ENCODE measurements around the gene MTHFD1L. TPM values are rescaled to one million over a fixed set of nuclear protein-coding genes. Genes with fewer than 3 reads are reported as not detected.
"Not testable (repeated sequence)": the region's sequence is repeated elsewhere in the genome, so short reads cannot be mapped to it uniquely, and the experiment has no call there.

MTHFD1L gene
- total RNA-seq, 1 experiment from 2014 or later = 32.0 TPM

- no peak for DNase-seq (ENCODE audit: low read depth, low spot score)
- in situ Hi-C loops (cut with HindIII; ENCODE audit: low pct_unique_long_range_greater_than_20kb, low sequenced_read_pairs) = no loop called here
These were observed 235.8 kb downstream of the MTHFD1L start for GRCh38 chr6:151101161-151101815.

DNA sequence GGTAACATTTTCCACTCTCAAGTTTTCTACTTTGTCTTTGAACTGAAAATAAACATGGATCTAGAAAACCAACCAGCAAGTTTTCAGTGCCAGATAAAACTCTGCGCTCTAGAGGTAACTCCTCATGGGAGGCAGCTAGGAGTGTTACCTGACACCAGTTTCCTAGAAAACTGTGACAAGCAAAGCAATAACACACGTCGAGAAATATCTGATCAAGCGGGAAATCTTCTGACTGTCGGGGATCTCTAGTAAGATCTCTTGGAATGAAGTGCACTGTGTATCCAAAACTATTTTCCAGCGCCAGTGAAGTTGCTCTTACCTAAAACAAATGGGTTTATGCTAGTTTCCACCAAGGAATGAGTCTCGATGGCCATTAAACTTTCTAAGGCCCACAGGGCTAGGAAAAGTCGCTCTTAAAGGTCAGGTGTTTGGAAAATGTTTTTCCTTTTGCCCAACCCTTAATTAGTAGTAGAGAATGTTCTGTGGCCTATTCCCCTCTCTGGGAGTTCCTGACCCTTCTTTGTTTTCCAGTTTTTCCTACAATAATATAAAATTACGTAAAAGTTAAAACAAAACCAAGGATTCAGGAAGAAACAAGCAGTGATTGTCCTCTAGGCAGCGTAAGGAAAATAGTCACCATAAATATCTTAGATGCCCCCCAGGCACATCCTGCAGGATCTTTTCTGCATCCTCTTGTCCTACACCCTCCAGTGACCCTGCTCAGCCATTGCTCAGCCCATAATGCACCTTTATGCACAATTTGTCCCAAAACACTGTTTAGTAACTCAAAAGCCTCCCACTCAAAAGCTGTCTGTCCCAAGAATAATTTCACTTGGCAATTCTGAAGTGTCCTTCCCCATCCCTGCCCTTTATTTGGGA is 236.6 kb downstream of the MTHFD1L start:
- peak; percentile 90 for DNase-seq (ENCODE audit: low read depth, low spot score)
- in situ Hi-C loops (cut with HindIII; ENCODE audit: low pct_unique_long_range_greater_than_20kb, low sequenced_read_pairs) = no loop called here

DNA sequence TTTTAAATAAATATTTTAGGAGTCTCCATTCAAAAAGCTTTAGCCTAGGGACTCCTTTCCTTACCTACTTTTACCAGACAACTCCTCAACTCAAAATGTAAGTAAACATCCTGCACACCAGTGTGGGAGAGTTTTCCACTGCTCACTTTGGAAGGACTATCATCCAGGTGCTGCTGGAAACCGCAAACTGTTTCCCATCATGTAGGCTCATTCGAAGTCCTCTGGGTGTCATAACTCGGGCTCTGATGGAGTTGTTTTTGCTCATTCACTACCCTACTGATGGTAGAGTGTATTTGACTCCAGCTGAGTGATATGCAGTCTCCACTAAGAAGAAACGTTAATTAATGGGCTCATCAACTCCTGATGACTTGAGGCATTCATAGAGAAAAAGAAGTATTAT is 237.8 kb downstream of the MTHFD1L start:
- no peak for DNase-seq (ENCODE audit: low read depth, low spot score)
- in situ Hi-C loops (cut with HindIII; ENCODE audit: low pct_unique_long_range_greater_than_20kb, low sequenced_read_pairs) = no loop called here

- DNase-seq (ENCODE audit: low read depth, low spot score) = no peak
- in situ Hi-C loops (cut with HindIII; ENCODE audit: low pct_unique_long_range_greater_than_20kb, low sequenced_read_pairs) = no loop called here
These were observed 242.5 kb downstream of the MTHFD1L start for GRCh38 chr6:151107897-151108427.

DNA sequence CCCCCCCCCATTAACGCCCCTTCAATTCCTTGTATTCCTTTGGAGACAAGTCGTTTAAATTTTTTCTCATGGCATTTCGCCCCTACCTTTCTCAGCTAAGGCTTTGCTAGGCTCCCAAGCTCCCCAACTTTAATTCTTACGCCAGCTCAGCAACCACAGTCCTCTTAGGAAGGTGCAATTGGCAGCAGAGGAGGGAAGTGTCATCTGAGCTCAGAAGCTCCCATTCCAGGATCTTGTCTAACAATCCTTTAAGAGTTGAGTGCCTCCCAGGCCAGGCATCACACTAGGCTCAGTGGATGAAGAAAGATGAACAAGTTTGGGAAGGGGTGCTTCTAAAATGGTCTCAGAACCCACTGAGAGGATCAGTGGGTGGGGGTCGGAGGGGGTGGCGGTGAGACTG is 243.0 kb downstream of the MTHFD1L start:
- in situ Hi-C loops (cut with HindIII; ENCODE audit: low pct_unique_long_range_greater_than_20kb, low sequenced_read_pairs) = no loop called here
- no peak for DNase-seq (ENCODE audit: low read depth, low spot score)

- DNase-seq (ENCODE audit: low read depth, low spot score) = no peak
- in situ Hi-C loops (cut with HindIII; ENCODE audit: low pct_unique_long_range_greater_than_20kb, low sequenced_read_pairs) = no loop called here
These were observed 243.9 kb downstream of the MTHFD1L start for GRCh38 chr6:151109361-151109760.

- DNase-seq (ENCODE audit: low read depth, low spot score) = no peak
- in situ Hi-C loops (cut with HindIII; ENCODE audit: low pct_unique_long_range_greater_than_20kb, low sequenced_read_pairs) = no loop called here
These were observed 244.5 kb downstream of the MTHFD1L start for GRCh38 chr6:151109869-151110575.

DNA sequence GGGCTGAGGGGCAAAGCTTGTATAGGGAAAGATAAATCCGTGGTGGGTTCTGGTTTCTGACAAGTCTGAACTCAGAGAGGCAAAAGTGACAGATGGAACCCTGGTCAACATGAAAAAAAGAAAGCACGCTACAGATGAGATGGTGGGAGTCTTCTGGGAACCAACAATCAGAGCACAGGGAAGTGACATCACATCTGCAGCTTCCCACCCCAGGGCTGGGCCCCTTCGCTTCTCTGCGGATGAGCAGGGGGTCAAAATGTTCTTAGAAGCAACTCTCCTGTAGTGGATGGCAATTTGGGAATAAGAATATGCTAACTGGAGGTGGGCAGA is 245.0 kb downstream of the MTHFD1L start:
- DNase-seq (ENCODE audit: low read depth, low spot score) = no peak

DNA sequence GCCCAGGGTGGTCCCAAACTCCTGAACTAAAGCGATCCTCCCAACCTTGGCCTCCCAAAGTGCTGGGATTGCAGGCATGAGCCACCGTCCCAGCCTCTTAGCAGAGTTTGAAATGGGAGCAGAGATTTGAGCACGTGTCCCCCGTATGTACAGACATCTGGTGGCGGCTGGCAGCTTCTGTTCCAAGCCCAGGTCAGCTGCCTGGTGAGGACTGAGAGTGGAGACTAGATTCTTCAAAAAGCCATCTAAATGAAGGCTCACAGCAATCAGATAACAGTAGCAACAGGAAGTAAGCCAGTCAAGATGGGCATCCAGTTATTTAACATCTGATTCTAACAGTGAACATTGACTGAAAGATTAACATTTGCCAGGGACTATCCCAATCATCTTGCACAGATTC is 246.2 kb downstream of the MTHFD1L start:
- DNase-seq (ENCODE audit: low read depth, low spot score) = no peak
- in situ Hi-C loops (cut with HindIII; ENCODE audit: low pct_unique_long_range_greater_than_20kb, low sequenced_read_pairs) = no loop called here

More for the DNA sequence above, 245.0 kb downstream of the MTHFD1L start:
- in situ Hi-C loops (cut with HindIII; ENCODE audit: low pct_unique_long_range_greater_than_20kb, low sequenced_read_pairs) = no loop called here

GRCh38 chr6:151112130-151112529 is 246.6 kb downstream of the MTHFD1L start:
- no peak for DNase-seq (ENCODE audit: low read depth, low spot score)
- in situ Hi-C loops (cut with HindIII; ENCODE audit: low pct_unique_long_range_greater_than_20kb, low sequenced_read_pairs) = no loop called here

DNA sequence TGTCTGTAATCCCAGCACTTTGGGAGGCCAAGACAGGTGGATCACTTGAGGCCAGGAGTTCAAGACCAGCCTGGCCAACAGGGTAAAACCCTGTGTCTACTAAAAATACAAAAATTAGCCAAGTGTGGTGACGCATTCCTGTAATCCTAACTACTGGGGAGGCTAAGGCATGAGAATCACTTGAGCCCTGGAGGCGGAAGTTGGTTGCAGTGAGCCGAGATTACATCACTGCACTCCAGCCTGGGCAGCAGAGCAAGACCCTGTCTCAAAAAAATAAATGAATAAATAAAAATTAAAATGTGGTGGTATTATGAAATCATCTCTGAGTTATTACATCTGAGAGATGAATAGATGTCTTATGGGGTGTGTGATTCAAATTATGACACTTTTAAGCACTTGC is 247.4 kb downstream of the MTHFD1L start:
- in situ Hi-C loops (cut with HindIII; ENCODE audit: low pct_unique_long_range_greater_than_20kb, low sequenced_read_pairs) = not testable (repeated sequence)

DNA sequence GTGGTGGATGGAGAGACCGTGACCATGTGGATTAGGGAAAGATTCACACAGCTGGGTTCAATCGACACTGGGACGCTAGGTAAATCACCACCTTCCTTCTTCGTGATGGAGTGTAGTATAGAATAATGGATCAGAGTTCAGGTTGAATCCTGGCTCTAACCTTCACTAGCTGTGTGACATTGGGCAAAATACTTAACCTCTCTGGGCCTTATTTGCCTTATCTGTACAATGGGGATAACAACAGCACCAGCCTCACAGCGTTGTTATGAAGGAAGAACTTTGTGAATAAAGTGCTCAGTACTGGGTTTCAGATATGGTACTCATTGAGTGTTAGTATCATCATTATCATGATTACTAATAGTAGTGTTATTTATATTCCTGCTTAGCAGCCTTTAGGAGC is 248.1 kb downstream of the MTHFD1L start:
- DNase-seq (ENCODE audit: low read depth, low spot score) = no peak
- in situ Hi-C loops (cut with HindIII; ENCODE audit: low pct_unique_long_range_greater_than_20kb, low sequenced_read_pairs) = no loop called here

More for the DNA sequence above, 247.4 kb downstream of the MTHFD1L start:
- DNase-seq (ENCODE audit: low read depth, low spot score) = not testable (repeated sequence)

DNA sequence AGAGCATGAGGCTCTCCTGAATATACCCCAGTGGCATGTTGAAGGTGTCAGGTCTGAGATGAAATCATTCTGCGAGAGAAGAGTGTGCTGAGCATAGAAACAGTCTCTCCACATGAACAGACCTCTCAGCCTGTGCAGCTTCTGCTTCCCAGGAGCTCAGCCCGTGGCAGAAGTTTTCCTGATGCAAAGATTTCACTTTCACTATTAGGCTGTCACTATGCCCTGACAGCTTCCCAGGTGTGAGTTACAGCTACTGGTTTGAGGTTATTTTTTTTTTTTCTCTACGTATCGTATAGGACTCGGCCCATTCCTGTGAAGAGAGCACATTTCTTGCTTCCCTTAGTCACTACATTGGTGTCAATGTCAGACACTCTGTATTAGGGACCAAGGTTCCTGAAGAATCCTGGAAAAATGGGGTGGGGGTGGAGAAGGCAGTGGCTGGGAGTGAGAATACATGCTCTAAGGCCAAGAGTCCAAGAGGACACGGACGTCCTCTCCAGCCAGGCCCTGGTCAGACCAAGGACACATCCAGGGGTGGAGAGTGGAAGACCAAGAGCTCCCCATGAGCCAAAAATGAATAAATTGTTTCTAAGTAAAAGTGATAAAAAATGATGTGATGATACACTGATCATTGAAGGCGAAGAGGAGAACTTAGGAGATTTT is 253.1 kb downstream of the MTHFD1L start:
- DNase-seq (ENCODE audit: low read depth, low spot score) = no peak
- in situ Hi-C loops (cut with HindIII; ENCODE audit: low pct_unique_long_range_greater_than_20kb, low sequenced_read_pairs) = no loop called here

GRCh38 chr6:151119823-151120524 is 254.5 kb downstream of the MTHFD1L start:
- no peak for DNase-seq (ENCODE audit: low read depth, low spot score)
- in situ Hi-C loops (cut with HindIII; ENCODE audit: low pct_unique_long_range_greater_than_20kb, low sequenced_read_pairs) = no loop called here

DNA sequence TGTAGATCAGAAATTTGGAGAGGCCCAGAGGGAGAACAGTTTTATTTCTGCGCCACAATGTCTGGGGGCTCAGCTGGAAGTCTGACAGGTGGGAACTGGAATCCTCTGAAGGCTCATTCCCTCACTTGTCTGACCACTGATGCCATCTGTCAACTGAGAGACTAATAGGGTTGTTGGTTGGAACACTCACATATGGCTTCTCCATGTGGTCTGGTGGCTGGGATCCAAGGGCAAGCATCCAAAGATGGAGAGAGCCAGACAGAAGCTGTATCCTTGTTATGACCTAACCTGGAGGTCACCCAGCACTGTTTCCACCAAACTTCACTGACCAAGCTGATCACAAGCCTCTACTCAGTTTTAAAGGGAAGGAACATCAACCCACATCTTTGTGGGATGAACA is 256.4 kb downstream of the MTHFD1L start:
- no peak for DNase-seq (ENCODE audit: low read depth, low spot score)
- in situ Hi-C loops (cut with HindIII; ENCODE audit: low pct_unique_long_range_greater_than_20kb, low sequenced_read_pairs) = no loop called here

DNA sequence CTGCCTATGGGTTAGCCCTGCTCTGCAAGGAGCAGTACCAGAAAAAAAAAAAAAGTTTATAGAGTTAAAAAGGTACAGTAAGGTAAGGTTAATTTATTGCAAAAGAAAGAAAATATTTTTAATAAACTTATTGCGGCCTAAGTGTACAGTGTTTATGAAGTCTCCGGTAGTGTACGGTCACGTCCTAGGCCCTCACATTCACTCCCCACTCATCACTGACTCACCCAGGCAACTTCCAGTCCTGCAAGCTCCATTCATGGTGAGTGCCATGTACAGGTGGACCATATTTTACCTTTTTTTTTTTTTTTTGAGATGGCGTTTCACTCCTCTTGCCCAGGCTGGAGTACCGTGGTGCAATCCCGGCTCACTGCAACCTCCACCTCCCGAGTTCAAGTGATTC is 258.1 kb downstream of the MTHFD1L start:
- DNase-seq (ENCODE audit: low read depth, low spot score); in situ Hi-C loops (cut with HindIII; ENCODE audit: low pct_unique_long_range_greater_than_20kb, low sequenced_read_pairs): not testable (repeated sequence)

DNA sequence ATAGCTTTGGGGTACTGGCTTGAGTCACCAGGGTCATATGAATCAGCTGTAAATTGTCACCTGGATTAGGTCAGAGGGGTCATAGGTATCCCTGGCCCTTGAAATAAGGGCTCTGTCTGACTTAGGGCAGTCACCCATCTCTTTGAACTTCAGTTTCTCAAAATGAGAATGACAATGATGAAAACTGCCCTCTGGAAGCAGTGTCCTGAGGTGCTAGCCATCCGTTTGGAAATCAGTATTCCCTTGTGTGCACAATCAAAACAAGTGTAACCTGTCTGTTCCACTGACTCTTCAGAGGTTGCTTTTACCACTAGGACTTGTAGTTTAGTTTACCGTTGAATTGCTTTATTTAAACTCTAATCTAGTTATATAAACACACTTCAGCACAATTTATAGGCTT is 259.7 kb downstream of the MTHFD1L start:
- in situ Hi-C loops (cut with HindIII; ENCODE audit: low pct_unique_long_range_greater_than_20kb, low sequenced_read_pairs); DNase-seq (ENCODE audit: low read depth, low spot score): not testable (repeated sequence)
